TTC549 (cell line): Measurements from ENCODE around the gene NDUFS3.

Experiments
- FAIRE-seq: peaks from 2 replicates; lab custom pipeline; 2012; peaks lifted over from hg19 to GRCh38; lab: Jason Lieb, UNC

Gene NDUFS3

GRCh38 chr11:47591764-47592163 is 12.9 kb downstream of the NDUFS3 start:
- FAIRE-seq, result no peak

- FAIRE-seq, result no peak
These were observed 13.4 kb downstream of the NDUFS3 start for GRCh38 chr11:47592251-47592650.

DNA sequence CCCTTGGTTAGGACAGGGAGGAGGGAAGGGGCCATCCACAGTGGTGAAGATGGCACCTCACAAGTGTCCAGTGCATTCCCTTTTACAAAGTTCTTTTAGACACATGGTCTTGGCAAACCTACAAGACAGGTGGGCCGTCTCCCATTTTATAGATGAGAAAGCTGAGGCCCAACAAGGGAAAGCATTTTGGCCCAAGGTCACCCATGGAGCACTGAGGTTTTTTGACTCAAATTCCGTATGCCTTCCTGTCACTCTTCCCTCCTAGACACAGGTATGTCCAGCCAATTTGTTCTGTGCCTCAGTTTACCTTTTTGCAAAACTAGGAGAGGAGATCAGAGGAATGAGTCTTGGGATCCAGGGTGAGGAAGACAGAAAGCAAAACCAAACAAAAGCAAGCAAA is 14.1 kb downstream of the NDUFS3 start:
- no peak for FAIRE-seq

DNA sequence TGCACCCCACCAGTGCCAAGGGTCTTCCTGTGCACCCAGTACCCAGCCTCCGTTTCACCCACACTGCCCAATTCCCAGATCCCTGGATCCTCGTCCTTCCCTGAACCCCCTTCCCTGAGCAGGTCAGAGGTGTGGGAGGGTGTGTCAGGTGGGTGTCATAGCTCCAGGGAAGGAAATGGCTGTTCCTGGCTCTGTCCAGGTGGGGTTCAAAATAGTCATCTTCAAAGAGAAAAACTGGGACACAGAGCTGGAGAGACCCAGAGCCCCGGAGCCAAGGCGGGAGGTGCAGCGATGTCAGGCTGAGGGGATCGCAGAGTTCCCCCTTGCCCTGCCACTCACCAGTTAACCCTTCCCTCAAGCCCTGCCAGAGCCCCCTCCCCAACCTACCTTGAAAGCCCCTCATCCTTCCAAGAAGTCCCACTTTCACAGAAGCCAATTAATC is 14.6 kb downstream of the NDUFS3 start:
- FAIRE-seq, result no peak

DNA sequence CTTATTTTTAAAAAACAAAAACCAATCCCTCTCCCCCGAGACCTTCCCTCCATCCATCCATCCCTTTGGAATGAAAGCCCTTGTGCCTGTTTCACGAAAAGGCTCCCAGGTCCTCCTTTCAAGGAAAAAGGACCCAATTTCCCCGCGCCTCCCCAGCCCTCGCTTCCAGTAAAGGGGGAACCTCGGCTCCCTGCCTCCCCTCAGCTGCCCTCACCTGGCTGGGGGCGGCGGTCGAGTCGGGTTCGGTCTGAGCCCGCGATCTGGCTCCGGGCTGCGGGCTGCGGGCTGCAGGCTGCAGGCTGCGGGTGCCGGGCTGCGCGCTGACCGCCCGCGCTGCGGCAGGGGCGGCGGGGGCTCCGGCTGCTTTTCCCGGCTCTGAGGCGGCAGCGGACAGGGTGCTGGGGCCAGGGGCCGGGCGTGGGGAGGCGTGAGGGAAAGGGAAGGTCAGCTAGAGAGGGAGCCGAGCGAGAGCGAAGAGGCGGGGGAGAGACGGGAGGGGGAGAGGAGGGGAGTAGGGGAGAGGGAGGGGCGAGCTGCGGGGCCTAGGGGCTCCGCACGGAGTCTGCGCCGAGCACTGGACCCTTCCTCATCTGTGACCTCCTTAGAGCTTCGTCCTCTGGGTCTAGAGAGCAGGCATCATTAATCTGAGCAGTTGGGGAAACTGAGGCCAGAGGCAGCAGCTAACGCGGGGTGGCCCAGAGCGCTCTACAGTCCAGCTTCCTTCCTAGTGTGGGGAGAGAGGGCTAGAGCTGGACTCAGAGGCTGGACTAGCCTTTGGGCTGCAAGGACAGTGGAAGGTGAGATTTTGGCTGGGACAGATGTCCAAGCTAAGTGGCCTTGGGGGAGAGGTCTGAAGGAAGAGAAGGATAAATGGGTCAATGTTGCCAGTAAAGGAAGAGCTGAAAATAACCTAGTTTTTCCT is 15.3 kb downstream of the NDUFS3 start, which contains the start of gene C1QTNF4:
Gene C1QTNF4 (minus strand): TSS at position 478 of the 922 bp plus-strand sequence. CDS start 3,601 bp downstream, outside the sequence.
- FAIRE-seq, result no peak

GRCh38 chr11:47595029-47595428 is 16.2 kb downstream of the NDUFS3 start:
- FAIRE-seq, result no peak

GRCh38 chr11:47595967-47596366 is 17.1 kb downstream of the NDUFS3 start:
- no peak for FAIRE-seq

- no peak for FAIRE-seq
These were observed 21.0 kb downstream of the NDUFS3 start for GRCh38 chr11:47599902-47600301.

DNA sequence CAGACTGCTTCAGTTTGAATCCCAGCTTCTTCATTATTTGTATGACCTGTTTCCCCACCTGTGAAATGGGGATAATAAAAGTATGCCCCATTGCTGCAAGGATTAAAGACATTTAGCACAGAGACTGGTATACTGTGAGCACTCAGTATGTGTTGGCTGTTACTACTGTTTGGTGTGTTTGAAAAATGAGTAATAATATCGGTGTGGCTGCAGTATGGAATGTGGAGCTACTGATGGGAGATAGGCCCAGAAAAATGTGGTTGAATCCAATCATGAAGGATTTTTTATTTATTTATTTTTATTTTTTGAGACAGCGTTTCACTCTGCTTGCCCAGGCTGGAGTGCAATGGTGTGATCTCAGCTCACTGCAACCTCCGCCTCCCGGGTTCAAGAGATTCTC is 24.4 kb downstream of the NDUFS3 start:
- FAIRE-seq, result no peak

- no peak for FAIRE-seq
These were observed 27.0 kb downstream of the NDUFS3 start for GRCh38 chr11:47605921-47606320.

DNA sequence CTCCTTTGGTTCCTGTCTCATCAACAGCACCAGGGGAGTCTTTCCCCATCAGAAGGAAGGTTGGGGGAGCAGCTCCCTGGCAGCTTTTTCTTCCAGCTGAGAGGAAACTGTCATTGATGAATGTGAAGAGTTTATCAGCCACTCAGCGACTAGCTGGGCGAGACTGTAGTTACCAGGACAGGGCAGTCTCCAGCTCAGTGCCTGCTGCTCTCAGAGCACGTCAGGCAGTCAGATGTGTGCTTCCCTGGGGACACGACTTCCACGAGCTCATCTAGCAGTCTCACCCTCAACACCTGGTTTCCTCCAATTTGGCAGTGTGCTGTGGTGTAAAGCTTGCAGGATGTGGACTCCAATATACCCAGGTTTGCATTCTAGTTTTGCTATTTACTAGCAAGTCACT is 27.9 kb downstream of the NDUFS3 start:
- FAIRE-seq, result no peak

GRCh38 chr11:47607380-47607779 is 28.5 kb downstream of the NDUFS3 start:
- no peak for FAIRE-seq

GRCh38 chr11:47609675-47610074 is 30.8 kb downstream of the NDUFS3 start:
- no peak for FAIRE-seq

GRCh38 chr11:47611348-47611794 is 32.5 kb downstream of the NDUFS3 start:
- FAIRE-seq, result no peak

GRCh38 chr11:47615249-47615648 is 36.4 kb downstream of the NDUFS3 start:
- no peak for FAIRE-seq

GRCh38 chr11:47616726-47617416 is 38.0 kb downstream of the NDUFS3 start:
- peak; percentile 31 for FAIRE-seq

GRCh38 chr11:47617417-47617809 is 38.5 kb downstream of the NDUFS3 start:
- FAIRE-seq, result no peak

DNA sequence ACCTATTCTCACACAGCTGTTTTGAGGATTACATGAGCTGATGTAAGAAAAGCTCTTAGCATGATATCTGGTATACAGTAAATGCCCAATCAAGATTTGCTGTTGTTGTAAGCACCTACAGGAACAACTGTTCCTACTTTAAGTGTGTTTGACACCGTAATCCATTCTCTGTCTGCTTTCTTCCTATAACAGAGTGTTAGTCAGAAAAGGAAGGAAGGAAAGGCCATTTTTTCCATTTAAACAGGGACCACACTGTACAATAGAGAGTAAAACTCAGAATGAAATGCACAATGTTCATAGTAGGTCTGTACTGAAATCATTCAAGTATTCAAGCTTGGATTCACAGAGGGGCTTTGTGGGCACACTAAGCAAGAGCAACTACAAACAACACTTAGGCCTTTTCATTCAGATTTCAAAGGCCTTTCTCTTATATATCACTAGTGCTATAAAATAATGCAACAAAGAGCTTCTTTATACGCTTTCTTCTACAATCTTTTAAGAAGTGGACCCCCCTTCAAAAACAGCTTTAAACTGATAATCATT is 42.0 kb downstream of the NDUFS3 start:
- FAIRE-seq, result no peak

DNA sequence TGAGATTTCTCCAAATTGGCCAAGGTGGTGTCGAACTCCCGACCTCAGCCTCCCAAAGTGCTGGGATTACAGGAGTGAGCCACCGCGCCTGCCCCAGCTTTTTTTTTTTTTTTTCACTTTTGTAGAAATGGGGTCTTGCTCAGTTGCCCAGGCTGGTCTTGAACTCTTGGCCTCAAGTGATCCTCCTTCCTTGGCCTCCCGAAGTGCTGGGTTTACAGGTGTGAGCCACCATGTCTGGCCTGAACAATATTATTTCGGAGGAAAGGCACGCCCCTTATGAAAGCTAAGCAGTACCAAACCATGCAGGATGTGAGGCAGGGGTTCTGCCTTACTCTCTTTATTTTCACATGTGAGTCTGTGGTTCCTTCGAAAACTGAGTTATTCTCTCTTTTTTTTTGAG is 47.4 kb downstream of the NDUFS3 start:
- no peak for FAIRE-seq

DNA sequence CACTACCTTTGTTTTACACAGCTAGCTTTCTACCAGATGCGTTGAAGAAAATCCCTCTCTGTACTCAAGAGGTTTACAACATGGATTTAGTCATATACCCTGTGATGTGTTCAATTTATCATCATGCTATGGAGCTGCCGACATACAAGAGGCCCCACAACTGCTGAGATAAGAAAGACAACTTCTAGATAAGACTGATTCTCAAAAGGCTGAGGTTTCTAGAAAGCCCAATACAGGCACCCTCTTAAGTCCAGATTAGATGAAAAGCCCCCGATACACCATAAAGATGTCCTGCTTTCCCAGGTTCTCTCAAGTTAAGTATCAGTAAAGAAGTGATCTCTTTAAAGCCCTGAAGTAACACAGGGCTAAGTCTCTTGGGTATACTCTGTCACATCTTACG is 49.2 kb downstream of the NDUFS3 start:
- FAIRE-seq, result no peak

DNA sequence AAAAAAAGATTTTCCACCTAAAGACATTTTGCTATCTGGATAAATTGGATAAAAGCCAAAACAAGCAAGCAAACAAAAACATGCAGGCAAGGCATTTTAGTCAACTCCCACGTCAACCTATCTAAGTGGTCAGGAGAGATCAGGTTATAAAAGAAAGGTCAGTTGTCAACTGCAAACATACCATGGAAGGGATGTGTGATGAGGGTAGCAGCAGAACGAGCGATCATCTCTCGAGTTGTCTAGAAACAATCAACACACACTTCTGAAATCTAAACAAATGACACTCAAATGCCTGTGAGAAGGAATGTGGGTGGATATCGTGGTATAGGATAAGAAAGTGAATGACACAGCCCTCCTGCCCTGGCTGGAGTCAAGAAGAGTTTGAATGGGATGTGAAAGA is 52.6 kb downstream of the NDUFS3 start:
- FAIRE-seq, result no peak
